GM18909 (cell line): ENCODE results near the gene ZNF566.
"Not testable (repeated sequence)": the region's sequence is repeated elsewhere in the genome, so short reads cannot be mapped to it uniquely, and the experiment has no call there.

Experiments used
- ATAC-seq: cut with Tn5 transposase; IDR thresholded peaks from one replicate; pipeline ENCODE4 v1.9.1; 2021; ENCODE audit warnings: mild to moderate bottlenecking; ENCODE audit not compliant: unreplicated experiment, poor library complexity

Gene ZNF566

GRCh38 chr19:36489118-36489919 is at the start of gene ZNF566:
ZNF566 (minus strand) TSS chr19:36489561; CDS start chr19:36476557, 13,004 bp downstream.
- ATAC-seq = peak; percentile 85

DNA sequence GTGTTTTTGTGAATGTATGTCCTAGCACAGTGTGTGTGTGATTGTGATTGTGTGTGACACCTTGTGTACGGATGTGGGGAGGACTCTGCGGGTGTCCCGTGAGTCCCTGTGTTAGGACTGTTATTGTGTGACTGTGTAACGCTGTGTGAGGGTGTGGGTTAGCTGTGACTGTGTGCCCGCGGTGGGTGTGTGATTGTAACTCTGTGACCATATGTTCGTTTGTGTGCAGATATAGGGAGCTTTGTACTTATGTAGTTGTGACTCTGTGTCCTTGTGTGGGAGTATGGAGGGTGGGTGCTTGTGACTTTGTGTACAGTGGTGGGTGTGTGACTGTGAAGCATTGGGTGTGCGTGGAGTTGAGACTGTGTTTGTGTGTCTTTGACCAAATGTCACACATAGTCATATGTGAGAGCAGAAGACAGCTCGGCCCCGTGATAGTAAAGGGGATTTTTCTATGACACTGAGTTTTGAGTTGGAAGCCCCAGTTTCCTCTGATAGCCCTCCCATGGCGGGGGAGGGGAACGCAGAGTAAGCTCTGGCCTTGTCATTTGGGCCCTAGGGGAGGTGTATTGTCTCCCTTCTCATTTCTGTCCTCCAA is 39.7 kb upstream of the ZNF566 start:
- peak; percentile 32 for ATAC-seq

DNA sequence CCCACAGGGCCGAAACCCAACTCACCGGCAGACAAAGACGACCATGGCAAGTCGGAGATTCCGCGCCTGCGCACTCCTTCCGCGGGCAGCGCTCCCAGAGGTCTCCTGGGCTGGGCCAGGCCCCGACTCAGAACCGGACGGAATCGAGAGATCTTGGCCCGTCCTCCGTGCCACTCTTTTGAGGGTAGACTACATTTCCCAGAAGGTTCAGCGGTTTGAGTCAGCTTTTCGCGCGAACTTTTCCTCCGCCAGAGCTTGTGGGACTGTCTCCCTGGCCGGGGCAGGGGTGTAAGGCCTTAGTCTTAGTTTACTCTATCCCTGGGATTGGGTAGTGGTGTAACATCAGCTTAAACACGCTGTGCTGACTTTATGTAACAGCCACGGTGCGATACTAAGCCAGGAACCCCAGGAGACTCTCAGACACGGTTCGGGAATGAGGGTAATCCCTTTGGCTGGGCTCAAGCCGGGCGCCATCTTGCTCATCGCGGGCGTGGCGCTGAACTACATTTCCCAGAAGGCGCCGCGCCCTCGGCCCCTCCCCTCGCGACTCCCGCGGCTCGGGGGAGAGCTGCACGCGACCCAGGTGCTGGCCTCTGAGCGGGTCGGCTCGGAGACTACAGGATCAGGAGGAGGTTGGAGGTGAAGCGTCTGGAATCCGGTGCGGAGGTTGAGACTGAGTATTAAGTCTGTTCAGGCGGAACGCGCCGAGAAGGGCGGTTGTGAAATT is 39.0 kb upstream of the ZNF566 start, which contains the start of gene ZNF260:
ZNF260 (minus strand) TSS at position 78 of the 727 bp plus-strand sequence. CDS start 13,033 bp downstream, outside the sequence.
- peak; percentile 91 for ATAC-seq

- no peak for ATAC-seq
Measured at GRCh38 chr19:36527873-36528193, 38.5 kb upstream of the ZNF566 start.

DNA sequence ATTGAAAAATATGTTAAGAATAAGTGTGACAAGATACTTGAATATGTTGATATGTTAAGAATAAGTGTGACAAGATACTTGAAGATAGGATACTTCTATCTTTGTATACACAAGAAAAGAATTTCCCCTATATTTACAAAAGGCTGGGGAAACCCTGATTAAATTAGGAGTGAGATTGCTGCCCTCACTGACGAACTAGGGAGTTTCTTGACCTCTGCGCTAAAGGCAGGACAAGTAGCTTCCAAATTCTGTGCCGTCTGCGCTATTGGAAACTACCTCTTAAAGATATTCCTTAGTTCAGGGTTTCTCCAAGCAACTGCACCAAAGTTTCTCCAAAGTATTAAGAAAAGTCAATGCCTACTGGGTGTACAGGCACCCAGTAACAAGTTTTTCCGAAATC is 38.0 kb upstream of the ZNF566 start:
- ATAC-seq = no peak

DNA sequence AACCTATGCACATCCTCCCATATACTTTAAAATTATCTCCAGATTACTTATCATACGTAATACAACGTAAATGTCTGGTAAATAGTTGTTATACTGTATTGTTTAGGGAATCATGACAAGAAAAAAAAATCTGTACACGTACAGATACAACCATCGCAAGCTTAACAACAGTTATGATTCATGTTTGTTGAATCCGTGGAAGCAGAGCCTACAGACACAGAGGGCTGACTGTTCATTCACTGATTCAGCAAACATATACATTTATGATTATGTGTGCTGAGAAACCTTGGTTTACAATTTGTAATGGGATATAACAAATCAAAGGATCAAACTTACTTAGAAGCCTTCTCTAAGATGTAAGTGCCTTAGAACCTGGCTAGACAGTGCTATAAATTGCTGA is 37.2 kb upstream of the ZNF566 start:
- ATAC-seq = no peak

DNA sequence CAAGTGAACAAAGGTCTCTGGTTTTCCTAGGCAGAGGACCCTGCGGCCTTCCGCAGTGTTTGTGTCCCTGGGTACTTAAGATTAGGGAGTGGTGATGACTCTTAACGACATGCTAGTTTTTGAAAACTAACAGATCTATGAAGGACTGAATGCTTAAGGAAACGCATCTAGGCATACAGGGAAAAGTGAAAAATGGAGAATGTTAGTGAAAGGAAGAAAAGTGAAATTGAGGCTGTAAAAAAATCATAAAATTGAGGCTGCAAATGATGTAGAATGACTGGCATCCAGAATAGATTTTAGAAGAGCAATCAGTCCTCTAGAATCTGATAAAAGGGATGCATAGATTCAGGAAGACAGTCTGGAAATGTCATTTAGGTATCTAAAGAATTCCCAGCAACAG is 35.3 kb upstream of the ZNF566 start:
- ATAC-seq = no peak

GRCh38 chr19:36514012-36514612 is 24.8 kb upstream of the ZNF566 start:
- no peak for ATAC-seq

GRCh38 chr19:36508325-36508724 is 19.0 kb upstream of the ZNF566 start:
- ATAC-seq = no peak

DNA sequence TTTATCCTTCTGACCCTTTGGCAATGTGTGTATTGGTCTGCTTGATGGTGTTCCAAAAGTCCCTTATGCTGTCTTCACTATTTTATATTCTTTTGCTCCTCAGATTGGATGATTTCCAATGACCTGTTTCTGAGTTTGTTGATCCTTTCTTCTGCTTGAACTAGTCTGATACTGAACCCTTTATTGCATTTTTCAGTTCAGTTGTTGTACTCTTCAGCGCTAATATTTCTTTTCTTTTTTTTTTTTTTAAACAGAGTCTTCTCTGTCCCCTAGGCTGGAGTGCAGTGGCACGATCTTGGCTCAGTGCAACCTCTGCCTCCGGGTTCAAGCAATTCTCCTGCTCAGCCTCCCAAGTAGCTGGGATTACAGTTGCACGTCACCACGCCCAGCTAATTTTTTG is 12.6 kb upstream of the ZNF566 start:
- no peak for ATAC-seq

DNA sequence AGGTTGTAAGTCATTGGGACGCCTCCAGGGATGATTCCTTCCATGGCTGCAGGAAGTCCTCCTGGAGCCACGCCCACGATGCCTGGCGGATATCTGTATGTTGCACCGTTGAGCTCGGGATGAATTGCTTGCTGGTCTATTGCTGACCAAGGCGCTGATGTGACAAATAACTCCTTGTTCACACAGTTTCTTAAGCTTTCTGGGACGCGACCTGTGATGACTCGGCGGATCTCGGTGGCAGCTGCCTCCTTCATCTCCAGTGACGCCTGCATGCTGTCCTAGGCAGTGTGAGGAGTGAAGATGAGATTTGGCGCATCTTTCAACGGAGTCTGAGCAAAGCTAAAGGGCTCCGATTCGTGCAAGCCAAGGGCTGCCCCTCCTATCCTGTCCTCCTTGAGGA is 7.6 kb upstream of the ZNF566 start:
- ATAC-seq = no peak

GRCh38 chr19:36492689-36493453 is 3.5 kb upstream of the ZNF566 start:
- ATAC-seq = not testable (repeated sequence)

GRCh38 chr19:36490846-36491245 is 1.5 kb upstream of the ZNF566 start:
- ATAC-seq = not testable (repeated sequence)

GRCh38 chr19:36489920-36490415 is 607 bp upstream of the ZNF566 start:
- peak; percentile 71 for ATAC-seq

DNA sequence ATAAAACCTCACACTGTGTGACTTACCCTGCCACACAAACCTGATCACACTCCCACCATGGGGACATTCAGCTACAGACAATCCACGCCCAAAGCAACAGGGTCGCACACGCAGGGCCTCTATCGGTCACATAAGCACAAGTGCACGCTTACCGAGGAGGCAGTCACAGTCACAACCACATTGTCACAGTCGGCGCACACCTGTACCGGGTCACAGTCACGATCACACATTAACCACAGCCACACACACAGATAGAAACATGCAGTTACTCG is 579 bp downstream of the ZNF566 start:
- no peak for ATAC-seq

DNA sequence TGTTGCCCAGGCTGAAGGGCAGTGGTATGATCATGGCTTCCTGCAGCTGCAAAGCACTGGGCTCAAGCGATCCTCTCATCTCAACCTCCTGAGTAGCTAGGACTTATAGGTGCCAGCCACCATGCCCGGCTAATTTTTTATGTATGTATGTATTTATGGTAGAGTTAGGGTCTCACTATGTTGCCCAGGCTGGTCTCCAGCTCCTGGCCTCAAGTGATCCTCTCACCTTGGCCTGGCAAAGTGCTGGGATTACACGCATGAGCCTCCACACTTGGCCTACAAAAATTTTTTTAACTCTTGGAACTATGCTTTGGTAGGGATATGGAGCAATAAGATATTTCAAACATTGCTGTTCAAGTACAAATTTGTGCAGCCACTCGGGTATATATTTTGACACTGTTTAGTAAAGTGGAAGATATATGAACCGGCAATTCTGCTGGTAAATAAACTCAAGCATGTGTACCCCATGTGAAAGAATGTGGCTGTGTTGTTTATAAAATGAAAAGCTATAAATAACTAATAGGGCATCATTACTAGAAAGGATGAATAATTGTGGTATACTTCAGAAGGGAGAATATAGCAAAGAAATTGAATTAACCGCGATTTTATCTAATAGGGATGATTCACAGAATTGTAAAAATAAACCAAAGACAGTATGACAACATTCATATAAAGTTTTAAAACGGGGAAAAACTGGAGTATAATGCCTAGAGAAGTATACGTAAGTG is 1.1 kb downstream of the ZNF566 start:
- no peak for ATAC-seq

DNA sequence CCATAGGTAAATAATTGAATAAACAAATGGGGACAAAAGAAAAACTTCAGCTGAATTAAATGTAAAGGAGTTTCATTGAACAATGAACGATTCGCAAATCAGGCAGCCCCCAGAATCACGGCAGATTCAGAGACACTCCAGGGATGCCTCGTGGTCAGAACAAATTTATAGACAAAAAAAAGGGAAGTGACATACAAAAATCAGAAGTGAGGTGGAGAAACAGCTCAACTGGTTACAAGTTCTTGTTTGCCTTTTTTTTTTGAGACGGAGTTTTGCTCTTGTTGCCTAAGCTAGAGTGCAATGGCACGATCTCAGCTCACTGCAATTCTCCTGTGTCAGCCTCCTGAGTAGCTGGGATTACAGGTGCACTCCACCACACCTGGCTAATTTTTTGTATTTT is 5.7 kb downstream of the ZNF566 start:
- no peak for ATAC-seq

- no peak for ATAC-seq
Measured at GRCh38 chr19:36482876-36483275, 6.5 kb downstream of the ZNF566 start.

DNA sequence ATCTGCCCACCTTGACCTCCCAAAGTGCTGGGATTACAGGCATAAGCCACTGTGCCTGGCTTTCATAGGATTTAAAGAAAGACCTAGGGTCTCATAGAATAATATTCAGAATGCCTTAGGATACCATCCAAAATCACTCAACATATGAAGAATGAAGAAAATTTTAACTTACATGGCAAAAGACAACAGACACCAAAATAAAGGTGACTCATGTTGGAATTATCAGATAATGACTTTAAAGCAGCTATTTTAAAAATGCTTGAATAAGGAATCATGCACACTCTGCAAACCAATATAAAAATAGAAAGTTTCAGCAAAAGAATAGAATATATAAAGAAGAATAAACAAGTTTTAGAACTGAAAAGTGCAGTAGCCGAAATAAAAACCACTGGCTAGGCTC is 29.3 kb downstream of the ZNF566 start:
- no peak for ATAC-seq

- ATAC-seq = no peak
Measured at GRCh38 chr19:36456831-36457230, 32.5 kb downstream of the ZNF566 start.
